Activated CD4-positive, alpha-beta T cell treated with anti-CD3 and anti-CD28 coated beads, Interleukin-2, amount 50 U/mL, for 4 hours (primary cell): ENCODE results near the gene LAMA5.

Experiments used
- DNase-seq, 2 experiments: peaks; one replicate each; pipeline ENCODE4 v3.0.0-alpha.2; 2020

The LAMA5 gene

DNA sequence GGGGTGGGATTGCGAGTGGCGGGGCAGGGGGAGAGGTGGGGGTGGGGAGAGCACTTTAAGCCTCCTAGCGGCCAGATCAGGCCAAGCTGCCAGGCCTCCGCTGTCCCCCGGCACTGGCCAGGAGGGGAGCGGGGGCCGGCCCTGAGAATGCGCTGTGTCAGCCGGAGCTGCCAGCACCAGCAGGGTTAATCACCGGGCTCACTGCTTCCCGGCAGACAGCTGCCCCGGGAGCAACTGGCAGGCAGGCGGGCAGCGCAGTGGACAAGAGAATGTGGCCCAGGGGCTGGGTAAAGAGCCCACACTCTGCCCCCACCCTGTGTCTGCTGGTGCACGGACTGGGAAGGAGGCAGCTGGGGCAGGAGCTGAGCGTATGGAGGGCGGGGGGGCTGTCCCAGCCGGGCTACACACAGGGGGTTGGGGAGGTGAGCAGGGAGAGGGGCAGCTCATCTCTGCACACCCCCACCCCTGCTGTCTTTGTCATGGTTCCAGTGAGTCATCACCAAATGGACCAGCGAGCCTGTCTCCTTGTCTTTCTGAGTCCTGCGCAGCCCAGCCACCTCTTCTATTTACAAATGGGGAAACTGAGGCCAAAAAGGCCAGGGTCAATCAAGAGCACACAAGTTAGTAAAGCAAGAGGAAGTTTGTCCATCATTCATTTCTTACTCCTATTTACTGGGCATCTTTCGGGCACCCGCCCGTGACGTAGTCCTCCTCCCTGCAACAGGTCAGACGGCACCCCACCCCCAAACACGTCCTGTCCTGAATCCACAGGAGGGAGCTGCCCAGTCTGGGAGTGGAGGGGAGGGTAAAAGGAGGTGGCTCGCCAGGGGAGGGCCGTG, 2.1 kb upstream of the LAMA5 start:
- DNase-seq = no peak

DNA sequence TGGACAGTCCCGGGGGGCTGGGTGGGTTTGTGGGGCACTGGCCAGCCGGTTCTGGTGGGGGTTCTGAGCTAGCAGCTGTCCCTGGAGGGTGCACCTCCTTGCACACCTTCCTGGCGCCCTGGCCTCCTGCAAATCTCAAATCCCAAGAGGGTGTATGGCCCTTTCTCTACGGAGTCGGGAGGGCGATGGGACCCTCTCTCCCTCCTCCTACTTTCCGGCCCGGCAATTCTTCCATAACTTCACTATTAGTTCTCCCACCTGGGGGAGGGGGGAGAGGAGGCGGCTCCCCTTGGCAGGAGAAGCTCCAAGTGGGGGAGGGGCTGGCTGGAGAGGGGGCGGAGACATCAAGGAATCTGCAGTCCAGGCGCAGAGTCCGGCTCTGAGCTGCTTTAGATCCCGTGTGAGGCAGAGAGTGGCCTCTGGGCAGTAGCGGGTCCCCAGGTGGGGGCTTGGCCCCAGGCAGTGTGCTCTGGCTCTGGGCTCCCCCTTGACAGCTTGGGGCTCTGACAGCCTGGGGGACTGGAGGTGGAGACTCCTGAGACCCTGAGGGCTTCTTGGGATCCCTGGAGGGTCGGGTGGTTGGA, 1.4 kb upstream of the LAMA5 start:
- DNase-seq = no peak

DNA sequence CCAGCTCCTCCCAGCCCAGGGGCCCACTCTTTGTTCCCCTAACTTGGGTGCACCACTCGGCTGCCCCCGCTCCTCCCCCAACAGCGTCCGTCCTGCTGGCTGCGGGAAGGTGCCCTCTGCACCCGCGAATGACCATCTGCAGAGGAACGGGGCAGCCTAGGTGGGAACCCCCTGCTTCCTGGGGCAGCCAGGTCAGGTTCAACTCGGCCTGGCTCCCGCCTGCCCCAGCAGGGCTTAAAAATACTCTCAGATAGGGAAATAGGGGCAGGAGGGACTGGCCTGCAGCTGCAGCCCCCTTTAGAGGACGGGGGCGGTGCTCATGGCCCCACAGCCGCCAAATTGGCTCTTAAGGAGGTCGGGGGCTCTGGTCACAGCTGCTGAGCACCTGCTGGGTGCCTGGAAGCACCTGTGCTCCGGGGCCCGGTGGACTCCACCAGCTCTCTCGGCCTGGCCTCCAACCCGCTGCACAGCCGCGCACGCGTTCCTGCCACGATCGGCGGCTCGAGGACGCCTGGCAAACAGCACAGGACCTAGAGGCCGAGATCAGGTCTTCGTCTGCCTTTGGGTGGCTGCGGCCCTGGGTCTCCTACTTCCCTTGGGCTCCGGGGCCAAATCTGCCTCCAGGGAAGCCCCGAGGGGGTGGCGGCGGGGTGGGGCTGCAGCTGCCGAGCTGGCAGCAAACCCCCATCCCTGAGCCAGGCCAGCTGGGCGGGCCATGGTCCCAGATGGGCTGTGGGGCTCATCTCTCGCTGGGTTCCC, 700 bp upstream of the LAMA5 start:
- DNase-seq = no peak

DNA sequence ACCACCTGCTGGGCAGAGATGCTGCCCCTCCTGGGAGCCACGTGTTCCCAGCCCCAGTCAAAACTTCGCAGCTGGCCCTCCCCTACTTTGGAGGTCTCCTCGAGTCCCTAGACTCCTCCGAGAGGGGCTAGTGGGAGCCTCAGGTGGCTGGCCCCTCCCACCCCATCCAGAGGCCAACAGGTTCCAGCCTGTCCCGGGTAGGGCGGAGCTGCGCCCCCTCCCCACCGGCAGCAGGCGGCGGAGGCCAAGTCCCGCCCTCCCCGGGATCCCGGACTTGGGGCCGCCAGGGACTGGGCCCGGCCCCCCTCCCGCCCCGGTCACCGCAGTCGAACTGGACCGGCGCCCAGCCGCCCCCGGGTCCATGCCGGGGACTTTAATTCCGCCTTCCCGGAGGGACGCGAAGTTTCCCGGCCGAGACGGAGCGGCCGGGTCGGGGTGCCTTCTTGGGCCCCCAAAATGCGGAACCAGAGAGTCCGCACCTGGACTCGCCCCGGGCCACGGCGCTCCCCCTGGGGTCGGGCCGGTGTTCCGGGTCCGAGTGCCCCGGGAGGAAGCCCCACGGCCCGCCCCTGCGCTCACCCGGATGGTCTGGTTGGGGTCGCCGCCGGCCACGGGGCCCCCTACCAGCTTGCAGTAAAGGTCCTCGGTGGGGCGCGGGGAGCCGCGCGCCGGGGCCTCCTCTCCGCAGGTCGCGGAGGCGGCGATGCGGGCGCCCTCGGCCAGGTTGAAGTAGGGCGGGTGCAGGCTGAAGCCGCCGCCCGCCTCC, 559 bp downstream of the LAMA5 start:
- DNase-seq = no peak

DNA sequence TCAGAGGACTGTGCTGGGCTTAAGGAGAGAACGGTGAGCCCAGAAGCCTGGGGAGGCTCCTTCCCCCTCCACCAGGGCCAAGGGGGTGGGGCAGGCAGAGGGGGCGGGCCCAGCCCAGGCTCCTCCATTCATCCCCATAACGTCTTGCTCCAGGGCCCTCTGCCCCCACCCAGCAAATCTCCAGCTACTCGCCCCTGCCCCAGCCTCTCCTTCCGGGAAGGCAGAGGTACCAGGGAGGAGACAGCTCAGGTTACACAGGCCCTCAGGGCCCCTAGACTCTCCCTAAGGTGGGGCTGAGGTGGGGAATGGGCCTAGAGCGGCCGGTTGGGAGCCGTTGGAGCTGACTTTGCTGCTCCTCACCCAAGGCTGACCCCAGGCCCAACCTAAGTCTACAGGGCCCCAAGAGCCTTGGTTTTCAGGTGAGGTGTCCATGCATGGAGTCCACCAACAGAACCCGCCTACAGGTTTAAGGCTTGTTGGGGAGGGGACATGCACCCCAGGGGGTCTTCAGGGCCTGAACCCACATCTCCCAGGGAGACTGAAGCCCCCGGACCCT, 1.2 kb downstream of the LAMA5 start:
- no peak for DNase-seq

DNA sequence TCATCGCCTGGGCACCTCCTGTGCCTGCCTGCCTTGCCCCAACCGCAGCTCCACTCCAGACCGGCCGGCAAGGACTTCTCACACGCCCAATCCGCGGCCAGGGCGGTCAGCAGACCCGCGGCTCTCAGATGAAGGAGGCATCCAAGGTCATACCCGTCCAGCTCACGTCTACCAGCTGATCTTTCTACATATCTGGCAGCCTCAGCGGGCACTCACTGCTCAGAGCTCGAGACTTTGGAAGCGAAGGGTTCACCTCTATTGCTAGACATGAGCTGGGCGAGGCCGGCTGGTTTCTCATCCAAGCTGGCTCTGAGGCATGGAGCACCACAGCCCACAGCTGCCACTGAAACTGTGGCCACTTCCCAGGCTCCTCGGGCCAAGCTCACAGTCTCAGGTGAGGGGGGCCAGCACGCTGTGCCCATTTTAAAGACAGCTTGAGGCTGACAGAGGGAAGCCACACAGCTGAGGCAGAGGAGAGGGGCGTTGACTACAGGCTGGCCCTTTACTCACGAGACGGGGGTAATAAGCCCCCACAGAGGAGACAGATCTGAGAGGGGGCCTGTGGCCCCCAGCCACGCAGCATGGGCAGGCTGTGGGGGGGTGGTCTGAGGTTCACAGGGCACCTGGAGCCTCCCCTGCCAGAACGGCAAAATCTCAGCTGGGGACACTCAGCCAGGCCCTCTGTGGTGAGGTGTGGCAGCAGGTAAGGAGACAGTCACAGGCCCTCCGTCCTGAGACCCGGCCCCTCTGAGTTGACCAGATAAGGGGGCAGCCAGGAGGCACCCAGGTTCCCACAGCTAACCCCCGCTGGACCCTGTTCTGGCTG, 2.0 kb downstream of the LAMA5 start:
- no peak for DNase-seq

DNA sequence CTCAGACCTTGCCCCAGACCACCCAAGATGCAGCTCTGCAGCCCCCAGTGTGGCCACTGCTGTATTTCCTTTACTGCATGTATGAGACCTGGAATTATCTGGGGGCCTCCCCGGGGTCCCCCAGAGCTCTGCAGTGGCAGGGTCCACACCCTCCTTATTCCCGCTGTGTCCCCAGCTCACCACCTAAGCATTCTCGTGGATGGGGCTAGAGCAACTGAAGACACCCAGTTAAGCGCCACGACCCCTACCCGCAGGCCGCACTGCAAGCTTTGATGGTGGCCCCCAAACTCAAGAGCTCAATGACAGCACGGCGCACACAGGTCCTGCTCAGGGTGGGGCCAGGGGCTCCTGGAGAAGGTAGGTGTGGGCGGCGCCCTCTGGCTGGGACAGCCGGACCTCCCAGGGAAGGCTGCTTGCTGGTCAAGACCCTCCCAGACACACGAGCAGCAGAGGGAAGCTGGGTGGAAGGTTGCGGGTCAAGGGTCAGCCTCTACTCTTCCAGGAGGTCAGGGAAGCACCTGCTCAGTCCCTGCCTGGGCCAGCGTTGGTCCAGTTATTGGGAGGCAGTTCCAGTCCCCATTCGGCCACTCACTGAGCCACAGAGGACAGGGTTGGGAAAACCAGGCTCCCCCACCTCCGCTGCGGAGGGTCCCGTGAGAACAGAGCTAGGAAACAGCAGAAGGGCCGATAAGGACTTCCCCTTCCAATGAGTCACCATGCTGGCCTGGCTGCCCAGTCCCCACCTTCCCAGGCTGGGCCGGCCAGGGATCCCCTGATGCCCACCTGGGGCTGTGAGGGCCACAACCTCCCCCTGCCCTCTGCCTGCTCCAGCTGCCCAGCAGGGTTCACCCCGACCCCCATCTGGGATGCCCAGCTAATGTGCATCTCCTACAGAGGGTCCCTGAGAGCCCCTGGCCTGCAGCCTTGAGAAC, 2.9 kb downstream of the LAMA5 start:
- DNase-seq = no peak

DNA sequence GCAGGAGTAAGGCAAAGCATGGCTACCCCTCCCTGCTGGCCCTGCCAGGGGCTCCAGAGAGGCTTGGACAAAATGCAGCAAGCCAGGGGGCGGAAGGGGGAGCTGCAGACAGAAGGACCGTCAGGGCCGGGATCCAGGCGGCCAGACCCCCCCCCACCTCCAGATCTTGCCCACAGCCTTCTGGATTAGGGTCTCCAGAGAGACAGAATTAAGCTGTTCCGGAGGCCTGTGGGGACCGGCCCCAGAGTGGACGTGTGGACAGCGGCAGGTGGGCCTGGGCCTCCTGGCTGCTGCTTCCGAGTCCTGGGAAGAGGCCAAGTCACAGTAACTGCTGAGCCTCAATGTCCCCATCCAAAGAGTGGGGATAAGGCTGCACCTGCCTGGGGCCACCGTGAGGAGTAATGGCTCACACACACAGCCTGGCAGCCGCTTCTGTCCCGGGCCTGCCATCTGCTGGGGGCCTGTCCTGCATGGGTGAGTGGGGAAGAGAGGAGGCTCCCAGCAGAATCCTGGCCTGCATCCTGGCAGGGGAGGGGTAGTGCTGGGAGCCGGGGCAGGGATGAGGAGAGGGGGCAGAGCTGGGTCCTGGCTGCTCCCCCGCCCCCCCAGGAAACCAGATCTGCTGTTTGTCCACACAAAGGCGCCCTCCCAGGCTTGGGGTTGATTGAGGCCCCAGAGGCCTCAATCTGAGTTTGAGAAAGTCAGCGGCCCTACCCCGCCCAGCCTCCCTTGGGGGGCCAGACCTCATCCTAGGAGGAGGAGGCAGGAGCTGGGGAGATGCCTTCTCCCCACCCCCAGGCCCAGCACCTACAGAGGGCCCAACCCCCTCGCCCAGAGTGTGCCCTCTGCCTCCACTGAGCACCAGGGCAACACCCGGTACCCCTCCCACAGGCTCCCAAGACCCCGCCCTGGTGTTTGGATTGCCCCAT, 3.9 kb downstream of the LAMA5 start:
- DNase-seq = no peak

DNA sequence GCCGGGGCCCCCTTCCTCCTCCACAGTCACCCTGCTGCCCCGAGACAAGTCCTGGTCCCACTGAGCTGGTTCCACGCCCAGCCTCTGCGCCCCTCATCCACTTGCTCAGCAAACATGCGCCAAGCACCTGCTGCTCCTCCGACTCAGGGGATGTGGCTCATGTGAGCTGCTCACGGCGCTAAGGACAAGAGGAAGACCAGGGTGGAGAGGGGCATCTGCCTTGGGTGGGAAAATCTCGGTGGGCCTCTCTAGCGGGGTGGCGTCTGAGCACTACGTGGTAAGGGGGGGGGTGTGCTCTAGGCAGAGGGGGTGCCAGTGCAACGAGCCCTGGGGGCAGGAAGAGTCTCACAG, 4.5 kb downstream of the LAMA5 start:
- DNase-seq = no peak

DNA sequence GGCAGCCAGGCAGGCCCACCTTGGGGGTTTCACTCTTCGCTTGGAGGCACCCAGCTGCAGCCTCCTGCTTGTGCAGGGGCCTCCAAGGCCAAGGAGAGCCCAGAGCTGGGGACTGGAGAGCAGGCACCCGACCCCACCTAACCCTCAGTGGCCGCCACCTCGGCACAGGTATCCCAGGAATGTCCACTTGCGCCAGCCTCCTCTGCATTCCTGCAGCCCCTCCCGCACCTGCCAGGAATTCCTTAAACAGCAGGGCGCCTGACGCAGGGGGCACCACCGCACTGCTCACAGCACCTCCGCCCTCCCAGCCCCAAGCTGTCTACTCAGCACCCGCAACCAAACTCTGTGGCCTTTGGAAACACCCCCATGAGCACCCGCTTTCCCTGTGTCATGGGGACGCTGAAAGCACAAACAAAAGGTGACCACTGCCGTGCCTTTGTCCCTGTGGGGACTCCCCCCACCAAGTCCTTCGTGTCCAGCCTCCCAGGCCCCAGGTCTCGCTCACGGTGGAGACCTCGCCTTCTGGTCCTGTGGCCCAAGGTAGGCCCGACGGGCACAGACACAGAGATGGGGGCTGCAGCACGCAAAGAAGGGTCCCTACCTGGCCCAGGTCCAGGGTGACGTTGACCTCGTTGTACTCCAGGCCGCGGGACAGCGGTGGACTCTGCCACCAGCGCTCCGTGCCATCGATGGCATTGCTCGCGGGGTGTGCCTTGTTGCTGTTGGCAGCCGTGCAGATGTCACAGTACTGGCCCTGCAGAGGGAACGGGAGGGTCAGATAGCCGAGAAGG, 5.1 kb downstream of the LAMA5 start:
- DNase-seq = no peak

DNA sequence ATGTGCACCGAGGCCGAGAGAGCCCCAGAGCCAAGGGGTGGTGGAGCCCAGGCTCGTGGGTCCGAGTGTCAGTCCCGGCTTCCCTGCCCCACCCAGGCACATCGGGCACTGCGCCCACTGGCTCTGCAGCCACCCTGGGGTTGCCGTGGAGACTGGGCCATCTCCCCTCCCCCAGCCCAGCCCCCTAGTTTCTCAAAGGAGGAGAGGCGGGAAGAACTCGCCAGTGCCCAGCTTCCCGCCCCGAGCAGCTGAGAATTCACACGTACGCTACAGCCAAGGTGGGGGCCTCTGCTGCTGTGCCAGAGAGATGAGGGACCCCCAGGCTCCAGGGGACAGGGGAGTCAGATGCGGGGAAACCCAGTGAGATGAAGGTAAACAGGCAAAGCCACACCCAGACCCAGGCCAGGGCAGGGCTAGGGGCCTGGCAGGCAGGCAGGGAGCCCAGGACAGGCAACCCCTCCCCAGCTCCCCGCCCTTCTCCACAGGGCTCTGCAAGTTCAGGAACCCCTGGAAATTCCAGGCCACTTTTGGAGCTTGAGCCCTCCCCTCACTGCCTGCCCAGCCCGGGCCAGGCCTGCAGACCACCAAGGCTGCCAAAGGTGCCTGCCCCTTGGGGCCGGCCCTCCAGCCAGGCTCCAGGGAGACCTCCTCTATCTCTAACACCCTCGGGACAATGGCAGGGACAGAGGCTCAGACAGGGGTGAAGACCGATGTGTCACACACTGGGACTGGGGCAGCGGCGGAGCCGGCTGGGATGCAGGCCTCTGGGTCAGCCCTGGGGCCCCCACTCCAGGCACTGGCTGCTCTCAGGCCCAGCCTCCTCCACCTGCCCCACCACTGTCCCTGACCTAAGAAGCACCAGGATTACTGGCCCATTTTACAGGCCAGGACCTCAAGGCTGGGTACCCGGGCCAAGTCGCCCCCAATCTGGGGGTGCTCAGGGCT, 6.0 kb downstream of the LAMA5 start:
- no peak for DNase-seq

DNA sequence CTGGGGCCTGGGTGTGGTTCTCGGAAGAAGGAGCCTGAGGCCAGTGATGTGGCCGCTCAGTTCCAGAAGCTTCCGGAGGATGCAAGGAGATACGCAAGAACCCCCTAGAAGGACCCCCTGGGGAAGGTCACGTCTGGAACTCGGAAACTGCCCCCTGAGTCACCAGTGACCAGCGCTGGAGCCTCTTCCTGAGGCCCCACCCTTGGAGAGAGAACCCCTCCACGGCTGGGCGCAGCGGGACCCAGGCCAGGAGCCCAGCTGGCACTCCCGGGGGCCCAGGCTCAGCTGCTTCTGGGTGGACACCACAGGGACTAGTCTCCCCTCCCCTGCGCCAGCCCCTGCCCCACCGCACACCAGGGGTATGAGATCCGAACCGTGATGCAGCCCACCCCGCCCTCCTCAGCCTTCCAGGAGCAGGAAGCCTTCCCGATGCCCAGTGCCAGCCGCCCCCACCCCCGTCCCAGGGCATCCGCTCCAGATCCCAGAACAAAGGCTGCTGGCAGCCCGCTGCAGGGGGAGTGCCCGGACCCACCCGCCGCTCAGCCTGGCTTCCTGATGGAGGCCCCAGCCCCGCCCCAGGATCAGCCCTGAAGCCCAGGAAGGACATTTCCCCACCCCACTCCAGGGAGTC, 7.5 kb downstream of the LAMA5 start:
- no peak for DNase-seq

DNA sequence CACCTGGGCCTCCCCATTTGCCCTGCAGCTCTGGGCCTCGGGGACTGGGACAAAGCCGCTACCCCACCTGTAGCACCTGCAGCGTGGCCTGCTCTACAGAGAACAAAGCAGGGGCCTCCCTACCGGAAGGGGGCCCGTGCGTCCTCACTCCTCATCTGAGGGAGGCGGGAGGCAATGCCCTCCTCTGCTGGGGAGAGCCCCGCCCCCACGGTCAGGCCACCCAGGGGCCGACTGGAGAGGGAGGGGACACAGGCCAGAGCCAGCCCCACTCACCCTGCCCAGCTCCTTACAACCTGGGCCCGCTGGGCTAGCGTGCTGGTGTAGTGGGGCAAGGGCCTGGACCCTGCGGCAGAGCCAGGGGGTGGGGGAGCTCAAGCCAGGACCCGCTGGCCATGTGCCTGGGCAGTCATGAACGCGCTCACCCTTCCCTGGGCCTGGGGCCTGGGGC, 8.0 kb downstream of the LAMA5 start:
- no peak for DNase-seq

DNA sequence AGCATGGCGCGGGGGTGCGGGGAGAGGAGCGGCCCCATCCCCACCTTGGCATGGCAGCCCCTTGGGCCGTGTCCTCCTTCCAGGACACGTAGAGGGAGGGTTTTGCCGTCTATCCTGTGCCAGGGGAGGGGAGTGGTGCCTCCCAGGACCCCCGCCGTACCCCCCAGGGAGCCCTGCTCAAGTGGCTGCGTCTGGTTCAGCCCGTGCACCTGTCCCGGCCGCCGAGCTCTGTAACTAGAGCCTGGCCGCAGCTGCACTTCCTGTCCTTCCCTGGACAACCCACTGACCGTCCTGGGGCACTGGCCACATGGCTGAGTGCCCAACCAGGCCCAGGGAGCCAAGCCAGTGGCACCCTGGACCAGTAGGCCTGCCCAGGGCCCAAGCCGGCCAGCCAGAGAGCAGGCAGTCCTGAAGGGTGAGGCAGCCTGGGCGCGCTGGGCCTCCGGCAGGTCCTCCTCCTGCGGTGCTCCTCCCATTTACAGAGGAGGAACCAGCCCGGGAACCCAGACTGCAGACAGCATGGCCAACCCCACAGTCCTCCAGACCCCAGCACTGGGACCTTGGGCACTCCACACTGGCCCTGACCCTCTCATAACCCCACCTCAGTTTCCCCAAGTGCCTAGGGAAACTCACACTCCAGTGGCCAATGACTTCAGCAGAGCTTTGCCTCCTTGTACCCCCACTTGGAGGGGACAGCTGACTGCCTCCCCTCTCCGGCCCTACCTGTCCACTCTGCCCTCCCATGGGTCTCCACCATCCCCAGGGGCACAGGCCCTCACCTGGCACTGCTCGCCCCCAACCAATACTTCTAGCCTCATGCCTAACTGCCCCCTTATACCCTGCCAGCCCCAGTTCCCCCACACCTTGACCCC, 8.7 kb downstream of the LAMA5 start:
- no peak for DNase-seq

DNA sequence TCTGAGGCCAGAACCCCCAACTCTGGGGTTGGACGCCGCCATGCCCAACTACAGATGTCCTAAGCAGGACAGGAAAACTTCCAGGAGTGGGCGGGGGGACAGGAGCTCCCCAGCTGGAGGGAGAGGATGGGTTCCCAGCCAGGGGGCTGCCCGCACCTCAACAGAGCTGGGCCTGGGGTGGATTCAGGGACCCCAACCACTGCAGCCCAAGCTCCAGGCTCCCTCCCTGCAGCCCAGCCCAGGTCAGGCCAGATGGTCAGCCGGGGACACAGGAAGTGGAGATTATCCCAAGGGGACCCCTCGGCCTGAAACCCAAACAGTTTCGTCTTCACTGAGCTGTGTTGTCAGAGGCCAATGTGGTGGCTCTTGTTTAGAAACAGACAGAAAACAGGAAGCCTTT, 9.4 kb downstream of the LAMA5 start:
- DNase-seq = no peak

DNA sequence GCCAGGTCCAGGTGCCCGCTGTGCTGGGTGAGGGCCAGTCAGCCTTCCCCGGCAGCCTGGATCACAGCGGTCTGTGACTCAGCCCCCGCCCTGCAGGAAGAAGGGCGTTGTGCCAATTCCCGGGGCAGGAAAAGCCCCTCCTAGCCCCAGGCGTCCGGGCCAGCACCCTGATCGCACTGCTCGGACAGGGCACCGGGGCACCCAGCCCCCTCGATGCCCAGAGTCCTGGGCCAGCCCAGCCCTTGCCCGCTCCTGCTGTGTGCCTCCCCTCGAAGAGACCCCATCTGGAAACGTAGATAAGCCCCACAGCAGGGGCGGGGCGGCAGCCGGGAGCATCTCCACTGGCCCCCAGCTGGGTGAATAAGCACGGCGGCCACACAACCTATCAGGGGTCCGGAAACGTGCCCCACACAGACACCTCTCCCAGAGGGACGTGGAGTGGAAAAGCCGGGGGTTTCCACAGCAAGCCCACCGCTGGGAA, 9.9 kb downstream of the LAMA5 start:
- no peak for DNase-seq
